SK-N-MC (cell line): ENCODE measurements around the gene IQCE.

Experiments
- EZH2 ChIP-seq: fragments of 200-600 bp; sonication (generic); IDR thresholded peaks from one replicate; pipeline ENCODE4 v1.6.1; 2017; ENCODE audit warnings: antibody characterized with exemption
- FOXP2 ChIP-seq: optimal IDR thresholded peaks from 2 replicates; pipeline ENCODE3; 2011; ENCODE audit warnings: mild to moderate bottlenecking, moderate library complexity; ENCODE audit not compliant: insufficient read depth; ENCODE audit errors: extremely low read length, control extremely low read depth
- POLR2AphosphoS5 ChIP-seq: IDR thresholded peaks from 2 replicates; pipeline ENCODE4 v1.6.1; 2012; ENCODE audit warnings: mild to moderate bottlenecking, low read depth, low read length, borderline replicate concordance

DNA sequence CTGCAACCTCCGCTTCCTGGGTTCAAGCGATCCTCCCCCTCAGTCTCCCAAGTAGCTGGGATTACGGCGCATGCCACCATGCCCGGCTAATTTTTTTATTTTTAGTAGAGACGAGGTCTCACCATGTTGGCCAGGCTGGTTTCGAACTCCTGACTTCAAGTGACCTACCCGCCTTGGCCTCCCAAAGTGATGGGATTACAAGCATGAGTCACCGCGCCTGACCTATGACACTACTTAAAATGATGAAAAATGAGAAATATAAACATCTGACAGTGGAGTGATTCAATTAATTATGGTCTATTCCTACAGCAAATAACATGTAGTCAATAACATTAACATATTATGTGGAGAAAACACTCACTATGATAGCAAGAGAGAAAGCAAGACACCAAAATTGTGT is 5.7 kb upstream of the IQCE start:
- TF ChIP-seq POLR2AphosphoS5 (no peak), EZH2 (no peak), FOXP2 (no peak)
